IMR-90 (cell line): ENCODE data around the gene FAM83G.

ENCODE experiments used
- CEBPB ChIP-seq: IDR thresholded peaks from 2 replicates; pipeline ENCODE4 v1.6.1; 2012; ENCODE audit warnings: low read depth, low read length, improper control_type of control experiment
- POLR2A ChIP-seq: IDR thresholded peaks from 2 replicates; pipeline ENCODE4 v1.6.1; 2012; ENCODE audit warnings: mild to moderate bottlenecking, low read depth, low read length
- RAD21 ChIP-seq: IDR thresholded peaks from 2 replicates; pipeline ENCODE4 v1.6.1; 2012; ENCODE audit warnings: low read length, improper control_type of control experiment
- RCOR1 ChIP-seq: IDR thresholded peaks from 2 replicates; pipeline ENCODE4 v1.6.1; 2012; ENCODE audit warnings: mild to moderate bottlenecking, low read length, improper control_type of control experiment; ENCODE audit not compliant: insufficient replicate concordance
- SMC3 ChIP-seq: fragments of 150-350 bp; IDR thresholded peaks from 2 replicates; pipeline ENCODE4 v1.6.1; 2016; ENCODE audit warnings: low read depth, mild to moderate bottlenecking, antibody characterized with exemption, low read length, moderate library complexity
- TF ChIP-seq, protein P1 (sequence below): conservative IDR thresholded peaks from 2 replicates; pipeline ENCODE4 v1.5.1; 2012; ENCODE audit warnings: mild to moderate bottlenecking, low read depth, low read length, improper control_type of control experiment
- TF ChIP-seq, protein P2 (sequence below): fragments of 150-350 bp; IDR thresholded peaks from 2 replicates; pipeline ENCODE4 v1.6.1; 2017; ENCODE audit warnings: mild to moderate bottlenecking, antibody characterized with exemption, low read length, low read depth

DNA sequence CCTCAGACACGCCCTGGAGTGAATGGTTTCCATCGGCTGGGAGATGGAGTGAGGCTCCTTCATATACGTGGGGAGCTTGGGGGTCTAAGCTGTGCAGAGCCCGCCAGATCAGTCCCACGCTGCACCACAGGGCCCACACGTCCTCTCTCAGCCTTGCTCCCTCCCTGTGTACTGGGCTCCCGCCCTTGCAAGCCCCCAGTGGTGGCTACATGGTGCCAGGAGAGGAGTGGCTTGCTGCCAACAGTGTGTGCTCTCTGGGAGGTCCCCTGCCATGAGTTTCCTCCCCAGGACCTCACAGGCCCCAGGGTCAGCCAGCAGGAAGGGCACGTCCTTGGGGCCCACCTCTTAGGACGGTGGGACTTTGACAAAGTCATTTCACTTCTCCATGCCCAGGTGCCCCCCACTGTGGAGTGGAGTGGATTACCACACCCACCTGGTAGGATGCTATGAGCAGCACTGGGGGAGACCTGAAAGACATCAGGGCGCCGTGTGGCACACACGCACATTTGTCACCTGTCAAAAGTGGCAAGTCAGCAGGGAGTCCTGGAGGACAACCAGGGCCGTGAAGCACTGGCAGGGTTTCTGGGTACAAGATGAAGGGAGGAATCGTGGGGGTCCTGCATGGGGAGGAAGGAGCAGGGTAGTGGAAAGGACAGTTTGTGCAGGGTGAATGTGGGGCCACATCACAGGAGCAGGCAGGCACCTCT lies 38.9 kb downstream of the FAM83G start:
- TF ChIP-seq POLR2A (no peak), CEBPB (no peak), SMC3 (no peak), RCOR1 (no peak), RAD21 (no peak)
- TF ChIP-seq, protein P1, sequence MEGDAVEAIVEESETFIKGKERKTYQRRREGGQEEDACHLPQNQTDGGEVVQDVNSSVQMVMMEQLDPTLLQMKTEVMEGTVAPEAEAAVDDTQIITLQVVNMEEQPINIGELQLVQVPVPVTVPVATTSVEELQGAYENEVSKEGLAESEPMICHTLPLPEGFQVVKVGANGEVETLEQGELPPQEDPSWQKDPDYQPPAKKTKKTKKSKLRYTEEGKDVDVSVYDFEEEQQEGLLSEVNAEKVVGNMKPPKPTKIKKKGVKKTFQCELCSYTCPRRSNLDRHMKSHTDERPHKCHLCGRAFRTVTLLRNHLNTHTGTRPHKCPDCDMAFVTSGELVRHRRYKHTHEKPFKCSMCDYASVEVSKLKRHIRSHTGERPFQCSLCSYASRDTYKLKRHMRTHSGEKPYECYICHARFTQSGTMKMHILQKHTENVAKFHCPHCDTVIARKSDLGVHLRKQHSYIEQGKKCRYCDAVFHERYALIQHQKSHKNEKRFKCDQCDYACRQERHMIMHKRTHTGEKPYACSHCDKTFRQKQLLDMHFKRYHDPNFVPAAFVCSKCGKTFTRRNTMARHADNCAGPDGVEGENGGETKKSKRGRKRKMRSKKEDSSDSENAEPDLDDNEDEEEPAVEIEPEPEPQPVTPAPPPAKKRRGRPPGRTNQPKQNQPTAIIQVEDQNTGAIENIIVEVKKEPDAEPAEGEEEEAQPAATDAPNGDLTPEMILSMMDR: no peak
- TF ChIP-seq, protein P2, sequence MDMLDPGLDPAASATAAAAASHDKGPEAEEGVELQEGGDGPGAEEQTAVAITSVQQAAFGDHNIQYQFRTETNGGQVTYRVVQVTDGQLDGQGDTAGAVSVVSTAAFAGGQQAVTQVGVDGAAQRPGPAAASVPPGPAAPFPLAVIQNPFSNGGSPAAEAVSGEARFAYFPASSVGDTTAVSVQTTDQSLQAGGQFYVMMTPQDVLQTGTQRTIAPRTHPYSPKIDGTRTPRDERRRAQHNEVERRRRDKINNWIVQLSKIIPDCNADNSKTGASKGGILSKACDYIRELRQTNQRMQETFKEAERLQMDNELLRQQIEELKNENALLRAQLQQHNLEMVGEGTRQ: no peak
